HG03045 (cell line): Measurements from ENCODE around the gene NAP1L1.

Source experiments
- ATAC-seq: cut with Tn5 transposase; IDR thresholded peaks from one replicate; pipeline ENCODE4 v1.9.1; 2021; ENCODE audit warnings: mild to moderate bottlenecking, moderate library complexity; ENCODE audit not compliant: unreplicated experiment

Gene NAP1L1

GRCh38 chr12:76084863-76085519 lies 506 bp upstream of the NAP1L1 start:
- peak; percentile 73 for ATAC-seq

- no peak for ATAC-seq
Measured at GRCh38 chr12:76083246-76083903, 1.1 kb downstream of the NAP1L1 start.

GRCh38 chr12:76081909-76082308 lies 2.6 kb downstream of the NAP1L1 start:
- ATAC-seq, result no peak

DNA sequence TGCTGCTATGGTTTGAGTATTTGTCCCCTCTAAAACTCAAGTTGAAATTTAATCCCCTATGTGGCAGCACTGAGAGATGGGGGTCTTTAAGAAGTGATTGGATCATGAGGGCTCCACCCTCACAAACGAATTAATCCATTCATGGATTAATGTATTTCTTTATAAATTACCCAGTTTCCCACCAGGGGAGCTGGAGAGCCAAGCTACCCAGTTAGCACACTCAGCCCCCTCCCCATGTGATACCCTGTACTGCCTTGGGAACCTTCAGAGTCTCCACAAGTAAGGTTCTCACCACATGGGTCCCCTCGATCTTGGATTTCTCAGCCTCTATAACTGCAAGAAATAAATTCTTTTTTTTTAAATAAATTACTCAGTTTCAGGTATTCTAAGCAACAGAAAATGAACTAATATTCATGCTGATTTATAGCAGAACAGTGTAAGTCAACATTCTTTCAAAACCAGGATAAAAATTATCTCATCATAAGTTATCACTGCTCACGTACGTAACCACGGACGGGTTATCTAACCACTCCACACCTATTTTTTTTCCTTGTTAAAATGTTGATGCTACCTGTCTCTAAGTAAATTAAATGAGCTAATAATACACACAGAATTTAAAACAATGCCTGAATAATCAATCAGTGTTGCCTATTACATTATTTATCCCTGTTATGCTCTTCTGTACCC lies 3.6 kb downstream of the NAP1L1 start:
- ATAC-seq, result no peak

GRCh38 chr12:76080017-76080728 lies 4.3 kb downstream of the NAP1L1 start:
- ATAC-seq, result no peak

- ATAC-seq, result no peak
Measured at GRCh38 chr12:76078748-76079147, 5.7 kb downstream of the NAP1L1 start.

- no peak for ATAC-seq
Measured at GRCh38 chr12:76075448-76075847, 9.0 kb downstream of the NAP1L1 start.

DNA sequence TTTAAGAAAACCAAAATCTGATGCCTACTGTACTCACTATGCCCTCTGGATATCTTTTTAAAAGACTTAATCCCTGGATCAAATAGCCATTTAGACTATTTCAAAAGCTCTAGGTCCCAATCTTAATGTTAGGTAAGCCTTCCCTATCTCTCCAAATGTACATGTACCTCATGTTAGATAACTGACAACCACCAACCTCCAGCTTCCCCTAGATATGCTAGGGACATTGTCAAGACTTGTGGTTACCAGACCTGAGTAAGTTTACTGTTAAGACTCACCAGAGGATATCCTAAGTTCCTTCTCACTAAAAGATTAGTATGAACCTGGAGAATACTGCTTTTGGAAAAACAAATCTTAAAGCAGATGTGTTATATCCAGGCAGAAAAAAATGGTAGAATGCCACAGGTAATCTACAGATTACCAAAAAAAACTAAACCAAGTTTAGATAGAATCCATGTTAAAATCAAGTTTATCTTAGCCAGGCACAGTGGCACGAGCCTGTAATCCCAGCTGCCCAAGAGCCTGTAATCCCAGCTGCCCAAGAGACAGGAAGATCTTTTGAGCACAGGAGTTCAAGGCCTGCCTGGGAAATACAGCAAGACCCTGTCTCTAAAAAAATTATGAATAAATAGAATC lies 9.7 kb downstream of the NAP1L1 start:
- no peak for ATAC-seq

DNA sequence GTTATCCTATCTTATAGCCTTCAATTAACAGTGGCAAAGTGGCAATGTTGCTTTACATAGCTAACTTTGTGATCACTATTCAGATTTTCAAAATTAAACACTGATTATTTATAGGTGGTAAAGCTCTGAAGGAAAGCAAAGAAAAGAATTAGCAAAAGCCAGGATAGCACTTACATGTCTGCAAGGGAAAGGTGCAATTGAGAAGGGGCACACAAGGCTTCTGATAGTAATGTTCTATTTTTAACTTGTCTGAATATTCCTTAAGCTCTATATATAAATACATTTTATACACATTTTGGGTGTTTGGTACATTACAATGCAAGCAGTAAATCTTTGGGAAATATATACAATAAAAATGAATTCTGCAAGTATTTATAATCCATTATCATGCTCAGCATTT lies 10.9 kb downstream of the NAP1L1 start:
- ATAC-seq, result no peak

DNA sequence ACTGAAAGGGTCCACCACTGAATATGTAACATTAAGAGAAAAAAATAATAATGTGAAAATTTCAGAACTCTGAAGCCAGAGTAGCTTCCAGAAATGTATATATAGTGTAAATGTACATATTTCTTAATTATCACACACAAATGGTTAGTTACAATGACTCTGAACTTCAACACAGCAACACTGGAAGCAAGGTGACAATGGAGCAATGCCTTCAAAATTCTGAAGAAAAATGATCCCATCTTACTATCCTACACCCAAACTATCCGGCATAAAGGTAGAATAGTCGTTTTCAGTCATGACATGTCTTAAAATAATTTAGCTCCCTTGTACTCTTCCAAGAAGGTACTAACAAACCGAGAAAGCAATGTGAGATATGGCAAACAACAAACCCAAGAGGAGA lies 11.9 kb downstream of the NAP1L1 start:
- no peak for ATAC-seq

DNA sequence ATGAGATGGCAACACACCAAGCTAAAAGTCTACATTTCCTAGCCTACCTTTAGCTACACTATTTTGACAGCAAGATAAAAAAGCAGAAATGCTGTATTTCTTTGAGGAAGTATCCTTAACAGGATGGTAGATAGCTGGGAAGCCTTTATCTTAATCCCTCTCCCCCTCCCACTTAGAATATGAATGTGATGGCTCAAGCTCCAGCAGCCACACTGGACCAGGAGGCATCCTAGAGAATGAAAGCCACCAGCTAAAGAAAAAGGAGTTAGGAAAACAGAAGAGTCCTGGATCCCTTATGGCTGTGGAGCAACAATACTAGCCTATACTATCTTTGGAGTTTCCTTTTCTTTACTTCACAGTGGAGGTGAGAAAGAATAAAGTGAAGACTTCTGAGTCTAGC lies 15.1 kb downstream of the NAP1L1 start:
- ATAC-seq, result no peak

DNA sequence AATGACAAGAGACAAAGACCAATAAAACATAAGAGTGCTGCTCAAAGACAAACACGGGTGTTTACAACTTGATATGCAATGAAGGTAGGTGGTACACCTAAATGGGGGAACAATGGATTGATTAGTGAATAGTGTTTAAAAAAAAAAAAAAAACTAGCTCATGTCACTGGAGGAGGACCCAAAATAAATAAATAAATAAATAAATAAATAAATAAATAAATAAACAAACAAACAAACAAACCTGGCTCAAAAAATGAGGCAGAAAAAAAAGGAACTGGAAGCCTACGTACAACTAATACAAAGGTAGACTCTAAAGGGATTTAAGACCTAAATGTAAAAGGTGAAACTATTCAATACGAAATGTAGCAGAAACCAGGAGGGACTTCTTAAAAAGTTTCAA lies 18.6 kb downstream of the NAP1L1 start:
- ATAC-seq, result no peak

GRCh38 chr12:76064904-76065303 lies 19.6 kb downstream of the NAP1L1 start:
- ATAC-seq, result no peak

DNA sequence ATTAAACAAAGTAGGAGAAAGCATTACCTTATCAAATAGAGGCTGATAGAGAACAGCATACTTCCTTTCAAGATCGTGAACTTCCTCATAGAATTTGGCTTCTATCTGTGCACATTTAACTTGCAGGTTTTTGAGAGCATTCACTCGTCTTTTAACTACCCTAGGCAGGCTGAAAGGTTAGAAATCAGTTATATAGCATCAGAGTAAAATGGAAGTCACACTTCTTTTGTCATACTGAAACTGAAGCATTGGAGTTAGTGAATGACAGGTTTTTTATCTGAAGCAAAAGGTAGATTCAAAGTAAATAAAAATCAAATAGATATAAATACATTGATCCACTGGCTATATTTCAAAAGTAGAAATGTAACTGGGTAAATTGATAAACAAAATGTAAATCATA lies 24.4 kb downstream of the NAP1L1 start:
- ATAC-seq, result no peak

GRCh38 chr12:76057326-76057725 lies 27.2 kb downstream of the NAP1L1 start:
- ATAC-seq, result no peak

- no peak for ATAC-seq
Measured at GRCh38 chr12:76055393-76055792, 29.1 kb downstream of the NAP1L1 start.

GRCh38 chr12:76049575-76050251 lies 34.8 kb downstream of the NAP1L1 start:
- ATAC-seq, result no peak

- no peak for ATAC-seq
Measured at GRCh38 chr12:76047742-76048141, 36.7 kb downstream of the NAP1L1 start.

DNA sequence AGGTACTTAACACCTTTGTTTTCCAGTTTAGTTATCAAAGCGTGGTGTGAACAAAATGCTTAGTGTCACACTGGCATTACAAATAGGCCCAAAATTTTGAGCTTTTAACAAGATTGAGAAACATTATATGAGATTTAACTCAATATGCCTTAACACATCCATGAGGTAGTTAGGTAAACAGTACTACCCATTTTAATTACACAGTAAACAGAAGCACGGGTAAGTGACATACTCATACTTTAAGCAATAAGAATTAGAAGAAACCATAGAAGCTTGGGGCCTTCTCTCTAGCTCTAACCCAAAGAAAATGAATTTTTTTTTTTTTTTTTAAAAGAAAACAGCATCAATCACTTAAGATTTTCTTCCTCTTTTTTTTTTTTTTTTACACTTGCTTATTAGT lies 37.4 kb downstream of the NAP1L1 start:
- no peak for ATAC-seq

- ATAC-seq, result no peak
Measured at GRCh38 chr12:76043377-76043776, 41.1 kb downstream of the NAP1L1 start.

- no peak for ATAC-seq
Measured at GRCh38 chr12:76042147-76042546, 42.3 kb downstream of the NAP1L1 start.
